Thoracic aorta (tissue), 2 donors: ENCODE results near the gene CILP2. TPM values are rescaled to one million over a fixed set of nuclear protein-coding genes. Genes with fewer than 3 reads are reported as not detected.

ENCODE experiments used
- ATAC-seq: fragments of 150-250 bp; one replicate; pipeline ENCODE4 v1.8.0; 2017; ENCODE audit warnings: low read depth; ENCODE audit not compliant: insufficient number of reproducible peaks, low FRiP score
- DNase-seq: peaks from one replicate; pipeline ENCODE4 v3.0.0-alpha.2; 2020; ENCODE audit warnings: low spot score
- H3K27ac ChIP-seq, 2 donors: fragments of 200-600 bp; sonication (generic); 1 replicate in 1 of 2; 2 replicates in 1 of 2; pipeline ENCODE4 v1.5.1; 2016; ENCODE audit warnings: mild to moderate bottlenecking in 2 of 2, moderate library complexity in 2 of 2
- H3K27me3 ChIP-seq: fragments of 200-600 bp; sonication (generic); replicated peaks from 2 replicates; pipeline ENCODE4 v1.6.0; 2016; ENCODE audit warnings: mild to moderate bottlenecking; ENCODE audit not compliant: insufficient read depth
- H3K36me3 ChIP-seq: fragments of 200-600 bp; sonication (generic); one replicate; pipeline ENCODE4 v1.5.1; 2016
- H3K4me1 ChIP-seq, 2 donors: fragments of 200-600 bp; sonication (generic); 1 replicate in 1 of 2; 2 replicates in 1 of 2; pipeline versions ENCODE4 v1.5.1 to v1.6.0; 2016; ENCODE audit warnings: low read depth in 2 of 2, mild to moderate bottlenecking in 1 of 2; ENCODE audit not compliant: control insufficient read depth in 1 of 2
- H3K4me3 ChIP-seq: fragments of 200-600 bp; sonication (generic); 2 replicates; pipeline ENCODE4 v1.5.1; 2016; ENCODE audit warnings: mild to moderate bottlenecking
- H3K9me3 ChIP-seq: fragments of 200-600 bp; sonication (generic); 2 replicates; pipeline ENCODE4 v1.5.1; 2016
- CTCF ChIP-seq: fragments of 200-600 bp; sonication (generic); IDR thresholded peaks from one replicate; pipeline ENCODE4 v1.5.1; 2019; ENCODE audit warnings: antibody characterized with exemption
- total RNA-seq, 2 donors: library from RNA; depleted of rRNA; stranded (reverse); fragments of >200 nt; gene quantifications; one replicate each; pipeline versions ENCODE4 v1.1.0 to v1.2.3, GENCODE V29; 2016

The CILP2 gene
- total RNA-seq, 2 donors from 2014 or later, result 0.81 to 1.5 TPM

- TF ChIP-seq CTCF, result no peak
- no peaks in the 10 kb centered on the region for H3K27me3 ChIP-seq
- ATAC-seq (no peak), DNase-seq (no peak)
- no peaks in the 10 kb centered on the region for H3K36me3 ChIP-seq
- no peak overlapping the region for H3K4me3 ChIP-seq
- no peaks in the 10 kb centered on the region for H3K9me3 ChIP-seq
- peaks cover 3 to 23% of the 10 kb centered on the region in 2 donors for H3K4me1 ChIP-seq
- no peak overlapping the region for H3K27ac ChIP-seq
These were observed 5.0 kb downstream of the CILP2 start for GRCh38 chr19:19543101-19543500.

GRCh38 chr19:19543640-19544039, 5.6 kb downstream of the CILP2 start:
- peaks cover 0 to 18% of the 10 kb centered on the region in 2 donors for H3K4me1 ChIP-seq
- no peak for DNase-seq
- no peaks in the 10 kb centered on the region for H3K36me3 ChIP-seq
- ATAC-seq, result no peak
- no peak overlapping the region for H3K4me3 ChIP-seq
- H3K27ac ChIP-seq, result no peak overlapping the region
- TF ChIP-seq CTCF, result no peak
- H3K27me3 ChIP-seq, result no peaks in the 10 kb centered on the region
- no peaks in the 10 kb centered on the region for H3K9me3 ChIP-seq

GRCh38 chr19:19544257-19544953, 6.3 kb downstream of the CILP2 start:
- H3K9me3 ChIP-seq, result no peaks in the 10 kb centered on the region
- no peak overlapping the region for H3K27ac ChIP-seq
- TF ChIP-seq CTCF, result no peak
- no peak overlapping the region for H3K4me3 ChIP-seq
- no peak for ATAC-seq
- peaks cover 0 to 12% of the 10 kb centered on the region in 2 donors for H3K4me1 ChIP-seq
- H3K36me3 ChIP-seq, result no peaks in the 10 kb centered on the region
- no peak for DNase-seq
- H3K27me3 ChIP-seq, result no peaks in the 10 kb centered on the region

- Histone ChIP-seq H3K36me3 (no peaks in the 10 kb centered on the region), H3K27me3 (no peaks in the 10 kb centered on the region), H3K4me1 (peaks cover 0 to 9% of the 10 kb centered on the region in 2 donors), H3K4me3 (no peak overlapping the region), H3K27ac (no peak overlapping the region), H3K9me3 (no peaks in the 10 kb centered on the region)
- DNase-seq (no peak), ATAC-seq (no peak)
- TF ChIP-seq CTCF, result no peak
These were observed 7.0 kb downstream of the CILP2 start for GRCh38 chr19:19544954-19545591.

- H3K36me3 ChIP-seq, result no peaks in the 10 kb centered on the region
- H3K27ac ChIP-seq, result no peak overlapping the region
- no peaks in the 10 kb centered on the region for H3K27me3 ChIP-seq
- DNase-seq (no peak), ATAC-seq (no peak)
- no peak for TF ChIP-seq CTCF
- H3K9me3 ChIP-seq, result no peaks in the 10 kb centered on the region
- peaks cover 0 to 5% of the 10 kb centered on the region in 2 donors for H3K4me1 ChIP-seq
- H3K4me3 ChIP-seq, result no peak overlapping the region
These were observed 7.6 kb downstream of the CILP2 start for GRCh38 chr19:19545707-19546106.
